NCI-H524 (cell line): ENCODE data around the gene PNPLA3.

ENCODE experiments used
- DNase-seq, 2 experiments: peaks; one replicate each; lab custom pipeline; 2025; lab: John Stamatoyannopoulos, UW

Gene PNPLA3

DNA sequence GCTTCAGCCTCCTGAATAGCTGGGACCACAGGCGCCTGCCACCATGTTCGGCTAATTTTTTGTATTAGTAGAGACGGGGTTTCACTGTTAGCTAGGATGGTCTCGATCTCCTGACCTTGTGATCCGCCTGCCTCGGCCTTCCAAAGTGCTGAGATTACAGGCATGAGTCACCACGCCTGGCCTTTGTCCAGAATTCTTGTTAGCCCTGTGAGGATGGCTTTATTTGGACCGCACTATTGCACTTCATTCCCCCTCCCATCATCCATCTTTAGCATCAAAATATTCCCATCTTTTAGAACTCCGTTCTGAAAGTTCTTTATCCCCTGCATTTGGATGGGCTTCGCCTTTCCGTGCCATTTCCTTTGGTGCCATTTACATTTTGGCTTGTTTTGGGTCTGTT, 34.3 kb downstream of the PNPLA3 start:
- DNase-seq, result no peak

DNA sequence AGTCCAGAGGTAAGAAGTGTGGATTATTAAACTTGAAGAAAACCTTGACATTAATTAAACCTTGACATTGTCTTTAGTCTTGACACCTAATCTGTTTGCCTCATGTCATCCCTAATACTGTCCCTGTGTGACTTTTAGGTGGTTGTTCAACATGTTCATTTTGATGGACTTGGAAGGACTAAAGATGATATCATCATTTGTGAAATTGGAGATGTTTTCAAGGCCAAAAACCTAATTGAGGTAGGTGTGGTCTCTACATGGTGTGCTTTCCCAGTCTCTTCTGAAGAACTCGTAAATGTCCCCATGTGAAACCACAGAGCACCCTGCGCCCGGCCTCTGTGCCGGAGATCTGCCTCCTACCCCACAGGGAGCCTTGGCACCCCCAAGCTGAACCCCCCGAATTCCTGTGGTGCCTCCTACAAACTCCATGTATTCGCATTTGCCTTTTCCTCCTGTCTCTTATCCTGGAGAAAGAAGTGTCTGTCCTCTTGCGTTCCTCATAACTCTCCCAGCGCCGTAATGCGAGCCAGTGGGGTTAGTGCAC, 40.8 kb downstream of the PNPLA3 start:
- no peak for DNase-seq

DNA sequence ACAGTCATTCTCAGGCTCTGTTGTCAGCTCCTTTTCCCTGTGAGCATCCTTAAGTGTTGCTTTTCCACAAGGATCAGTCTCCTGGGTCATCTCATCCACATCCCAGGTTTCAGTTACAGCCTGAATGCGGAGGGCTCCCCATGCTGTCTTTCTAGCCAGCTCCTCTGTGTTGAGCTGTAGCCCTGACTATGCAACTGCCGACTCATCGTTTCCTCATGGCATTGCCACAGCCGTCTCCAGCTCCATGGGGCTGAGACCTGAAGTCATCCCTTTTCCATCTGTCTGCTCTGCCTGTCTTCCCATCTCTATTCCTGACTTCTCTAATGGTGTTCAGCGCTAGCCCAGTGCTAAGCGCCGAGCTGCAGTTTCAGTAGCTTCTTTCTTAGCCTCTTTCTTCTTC, 43.5 kb downstream of the PNPLA3 start:
- DNase-seq, result no peak

DNA sequence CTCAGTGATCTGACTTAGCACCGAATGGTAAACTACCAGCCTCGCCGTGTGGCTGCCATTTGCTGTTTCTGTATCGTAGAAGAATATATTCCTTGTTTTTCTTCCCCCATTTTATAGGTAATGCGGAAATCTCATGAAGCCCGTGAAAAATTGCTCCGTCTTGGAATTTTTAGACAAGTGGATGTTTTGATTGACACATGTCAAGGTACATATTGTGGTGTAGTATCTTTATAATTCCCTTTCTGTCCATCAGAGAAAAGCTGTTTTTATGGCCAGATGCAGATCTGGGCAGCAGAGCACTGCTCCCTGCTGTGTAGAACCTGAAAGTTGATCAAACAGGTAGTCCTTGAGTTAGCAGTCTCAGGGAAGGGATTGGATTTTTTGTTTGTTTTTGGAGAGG, 45.0 kb downstream of the PNPLA3 start:
- no peak for DNase-seq

DNA sequence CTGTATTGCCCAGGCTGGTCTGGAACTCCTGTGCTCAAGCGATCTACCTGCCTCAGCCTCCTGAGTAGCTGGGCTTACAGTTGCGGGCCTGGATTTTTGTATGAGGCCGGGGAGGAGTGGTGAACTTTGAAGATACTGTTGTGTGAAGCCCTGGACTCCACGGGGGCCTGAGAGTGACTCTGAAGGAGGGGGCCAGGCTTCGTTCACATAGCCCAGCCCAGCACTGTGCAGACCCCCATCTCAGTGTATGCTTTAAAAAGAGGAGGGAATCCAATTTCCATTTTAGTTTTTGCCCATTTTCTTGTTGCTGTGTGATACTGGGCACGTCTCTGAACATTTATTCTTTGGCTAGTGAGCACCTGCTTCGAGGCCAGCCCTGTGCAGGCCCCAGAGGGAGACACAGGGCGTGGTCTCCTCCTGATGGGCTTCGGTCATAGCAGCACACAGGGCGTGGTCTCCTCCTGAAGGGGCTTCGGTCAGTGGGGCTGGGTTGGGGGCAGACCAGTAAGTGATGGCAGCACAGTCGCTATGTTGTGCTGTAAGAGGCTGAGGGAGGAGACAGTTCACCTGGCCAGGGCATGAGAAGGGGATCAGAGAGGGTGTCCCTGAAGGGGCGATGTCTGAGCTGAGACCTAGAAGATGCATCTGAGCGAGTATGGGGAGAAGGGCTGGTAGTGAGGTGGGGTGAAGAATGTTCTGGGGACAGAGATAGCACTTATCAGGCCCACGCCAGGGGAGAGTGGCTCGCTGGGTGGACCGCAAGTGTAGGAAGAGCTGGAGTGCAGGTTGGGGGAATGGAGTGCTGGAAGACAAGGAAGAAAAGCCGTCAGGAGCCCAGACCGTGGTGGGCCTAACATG, 45.6 kb downstream of the PNPLA3 start:
- DNase-seq, result no peak

DNA sequence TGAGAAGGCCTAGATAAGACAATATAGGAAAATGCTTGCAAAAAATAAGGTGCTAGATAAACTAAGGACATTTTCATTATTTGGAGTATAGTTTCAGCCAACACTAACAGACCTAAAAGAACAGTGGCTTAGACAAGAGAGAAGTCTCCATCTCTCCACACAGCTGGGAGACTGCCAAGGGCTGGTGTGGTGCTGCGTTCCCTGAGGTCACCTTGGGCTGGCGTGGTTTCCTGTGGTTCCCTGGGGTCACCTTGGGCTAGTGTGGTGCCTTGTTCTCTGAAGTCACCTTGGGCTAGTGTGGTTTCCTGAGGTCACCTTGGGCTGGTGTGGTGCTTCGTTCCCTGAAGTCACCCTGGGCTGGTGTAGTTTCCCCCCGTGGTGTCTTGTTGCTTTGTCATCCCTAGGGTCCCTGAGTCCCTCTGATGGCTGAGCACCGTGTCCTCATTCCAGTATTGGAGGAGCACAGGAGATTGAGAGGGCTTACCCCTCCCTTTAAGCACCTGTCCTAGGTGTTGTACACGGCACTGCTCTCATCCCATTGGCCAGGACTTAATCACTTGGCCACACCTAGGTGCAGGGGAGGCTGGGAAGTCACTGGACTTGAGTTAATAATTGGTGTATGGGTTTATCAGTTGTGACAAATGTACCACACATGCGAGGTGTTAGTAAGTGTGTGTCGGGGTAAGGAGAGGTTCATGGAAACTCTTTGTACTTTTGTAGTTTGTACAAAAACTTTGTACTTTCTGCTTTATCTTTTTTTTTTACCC, 46.6 kb downstream of the PNPLA3 start:
- DNase-seq, result no peak

DNA sequence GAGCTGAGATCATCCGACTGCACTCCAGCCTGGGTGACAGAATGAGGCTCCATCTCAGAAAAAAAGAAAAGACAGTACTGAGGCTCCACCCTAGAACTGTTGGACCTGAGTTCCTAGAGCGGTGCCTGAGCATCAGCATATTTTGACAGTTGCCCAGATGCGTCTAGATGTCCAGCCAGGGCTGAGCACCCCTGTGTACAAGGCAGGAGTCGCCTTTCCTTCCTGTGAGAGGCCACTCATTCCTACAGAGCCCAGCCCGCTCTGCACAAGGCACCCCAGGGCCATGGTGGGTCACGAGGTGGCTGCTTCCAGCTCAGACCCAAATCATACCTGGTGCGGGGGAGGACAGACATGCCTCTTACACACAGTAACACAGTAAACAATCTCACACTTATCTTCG, 47.5 kb downstream of the PNPLA3 start:
- DNase-seq, result no peak

DNA sequence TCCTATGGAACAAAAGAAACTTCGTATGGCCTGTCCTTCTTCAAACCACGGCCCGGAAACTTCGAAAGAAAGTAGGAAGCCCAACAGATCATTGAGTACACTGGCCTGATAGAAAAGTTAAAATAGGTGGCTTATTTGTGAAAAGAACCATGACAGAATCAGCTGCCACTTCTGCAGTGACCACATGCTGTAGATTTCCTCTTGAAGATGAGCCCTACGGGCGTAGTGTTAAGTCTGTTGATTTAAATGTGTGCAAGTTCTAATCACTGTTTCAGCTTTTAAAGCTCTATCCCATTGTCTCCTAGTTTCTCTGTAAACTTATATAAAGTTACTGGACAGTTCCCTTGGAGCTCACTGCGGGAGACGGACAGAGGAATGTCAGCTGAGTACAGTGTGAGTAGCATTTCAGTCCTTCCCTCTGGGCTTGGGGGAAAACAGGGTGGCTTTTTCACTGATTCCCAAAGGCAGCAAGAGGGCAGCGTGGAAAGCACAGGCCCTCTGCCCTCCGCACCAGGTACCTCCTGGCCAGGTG, 49.4 kb downstream of the PNPLA3 start:
- no peak for DNase-seq

DNA sequence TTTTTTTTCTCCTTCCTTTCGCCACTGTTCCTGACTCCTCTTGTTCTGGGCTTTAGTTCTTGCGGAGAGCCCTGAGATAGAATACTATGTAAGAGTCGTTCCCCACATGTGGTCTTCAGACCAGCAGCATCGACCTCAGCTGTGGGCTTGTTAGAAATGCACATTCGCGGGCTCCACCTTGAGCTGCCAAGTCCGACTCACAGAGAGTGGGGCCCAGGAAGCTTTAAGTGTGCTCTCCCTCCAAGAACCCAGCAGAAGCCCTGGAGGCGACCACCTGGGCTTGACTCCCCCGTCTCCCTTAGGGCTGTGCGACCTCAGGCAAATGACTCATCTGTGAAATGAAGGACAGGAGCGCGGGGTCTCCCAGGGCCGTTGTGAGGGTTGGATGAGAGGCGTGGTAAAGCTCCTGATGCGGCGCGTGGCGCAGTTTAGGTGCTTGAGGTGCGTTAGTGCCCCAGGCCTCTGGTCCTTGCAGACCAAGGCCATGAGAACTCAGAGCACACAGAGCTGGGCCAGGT, 50.5 kb downstream of the PNPLA3 start:
- no peak for DNase-seq

DNA sequence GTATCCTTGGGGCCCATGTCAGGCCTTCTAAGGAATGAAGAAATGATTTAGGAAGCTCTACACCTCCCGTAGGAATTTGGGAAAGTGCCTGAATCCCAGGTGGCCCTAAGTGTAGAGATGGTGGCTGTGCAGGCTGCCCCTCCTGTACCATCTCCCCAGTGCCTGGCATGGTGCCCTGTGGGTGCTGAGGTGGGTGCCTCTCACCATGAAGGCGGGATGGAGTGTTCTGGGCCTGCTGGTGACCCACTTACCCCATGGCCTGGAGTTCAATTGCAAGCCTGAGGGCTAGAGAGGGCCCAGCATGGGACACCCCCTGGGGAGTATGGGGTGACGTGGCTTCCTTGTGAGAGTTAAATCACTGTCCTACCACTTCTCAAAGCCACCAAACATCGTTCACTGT, 51.4 kb downstream of the PNPLA3 start:
- no peak for DNase-seq

DNA sequence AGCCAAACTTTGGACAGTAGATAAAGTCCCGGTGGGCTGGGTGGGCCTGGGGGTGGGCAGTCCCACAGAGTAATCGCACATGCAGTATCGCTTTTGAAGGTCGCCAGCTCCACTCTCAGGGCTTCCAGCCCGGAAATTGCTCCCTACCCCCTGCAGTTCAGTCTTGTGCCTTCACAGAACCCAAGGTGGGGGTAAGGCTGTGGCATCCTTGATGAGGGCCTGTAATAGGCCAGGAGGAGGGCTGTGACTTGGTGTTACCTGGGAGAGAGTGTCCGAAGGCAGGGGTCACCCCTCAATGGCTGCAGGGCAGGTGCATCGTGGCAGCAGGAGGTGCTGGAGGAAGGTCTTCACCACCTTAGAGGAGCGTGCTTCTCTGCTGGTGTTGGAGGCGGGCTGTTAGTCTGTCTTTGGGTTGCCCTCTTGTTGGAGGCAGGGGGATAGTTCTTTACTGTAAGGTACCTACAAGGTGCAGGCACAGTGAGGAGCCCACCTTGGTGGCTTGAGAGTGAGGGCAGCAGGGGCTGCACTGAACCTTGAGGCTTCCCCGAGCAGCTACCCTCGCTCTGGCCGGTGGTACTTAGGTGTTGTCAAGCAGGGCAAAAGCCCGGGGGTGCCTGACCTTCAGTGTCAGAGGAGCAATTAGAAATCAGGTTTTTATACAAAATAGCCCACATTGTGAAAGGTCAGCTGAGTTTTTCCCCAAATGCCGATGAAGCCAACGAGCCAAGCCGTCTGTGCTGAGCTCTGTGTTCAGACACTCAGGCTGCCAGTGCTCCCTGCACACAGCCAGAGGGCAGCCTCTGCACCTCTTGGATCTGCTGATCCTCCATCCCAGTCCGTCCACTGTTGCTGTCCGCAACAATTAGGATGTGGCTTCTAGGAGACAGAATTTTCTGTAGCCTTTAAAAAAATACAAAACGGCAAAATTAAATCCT, 53.5 kb downstream of the PNPLA3 start:
- DNase-seq, result no peak

DNA sequence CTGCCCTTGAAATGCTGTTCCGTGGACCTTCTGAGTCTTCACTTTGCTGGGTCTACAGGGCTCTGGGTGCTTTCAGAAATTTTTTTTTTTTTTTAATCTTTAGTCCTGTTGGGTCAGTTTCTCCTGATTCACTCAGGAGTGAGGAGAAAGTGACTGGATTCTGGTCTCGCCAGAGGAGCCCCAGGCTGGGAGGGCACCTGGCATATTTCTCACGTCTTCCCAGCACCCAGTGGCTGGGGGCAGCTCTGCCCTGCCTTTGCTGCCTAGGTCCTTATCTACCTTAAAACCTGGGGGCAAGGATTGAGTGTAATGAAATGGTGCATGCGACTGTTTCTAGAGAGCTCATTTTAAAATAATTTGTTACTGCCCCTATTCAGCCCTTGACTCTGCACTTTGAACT, 55.0 kb downstream of the PNPLA3 start:
- no peak for DNase-seq

DNA sequence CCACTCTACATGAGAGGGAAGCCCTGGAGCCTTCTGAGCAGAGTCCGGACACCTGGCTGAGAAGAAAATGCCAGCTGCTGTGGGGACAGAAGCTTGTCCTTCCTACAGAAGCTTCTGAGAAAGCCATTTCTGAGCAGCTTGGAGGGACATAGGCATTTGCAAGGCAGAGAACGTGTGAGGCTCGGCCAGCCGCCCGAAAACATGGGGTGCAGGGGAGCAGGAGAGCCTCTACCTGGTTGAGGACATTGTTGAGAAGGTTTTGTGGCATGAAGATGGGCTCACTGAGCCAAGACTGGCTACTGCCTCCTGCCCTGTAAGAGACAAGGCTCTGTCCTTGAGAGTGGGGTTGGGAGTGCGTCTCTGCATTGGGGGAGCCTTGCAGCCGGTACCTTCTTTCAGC, 57.0 kb downstream of the PNPLA3 start:
- no peak for DNase-seq

DNA sequence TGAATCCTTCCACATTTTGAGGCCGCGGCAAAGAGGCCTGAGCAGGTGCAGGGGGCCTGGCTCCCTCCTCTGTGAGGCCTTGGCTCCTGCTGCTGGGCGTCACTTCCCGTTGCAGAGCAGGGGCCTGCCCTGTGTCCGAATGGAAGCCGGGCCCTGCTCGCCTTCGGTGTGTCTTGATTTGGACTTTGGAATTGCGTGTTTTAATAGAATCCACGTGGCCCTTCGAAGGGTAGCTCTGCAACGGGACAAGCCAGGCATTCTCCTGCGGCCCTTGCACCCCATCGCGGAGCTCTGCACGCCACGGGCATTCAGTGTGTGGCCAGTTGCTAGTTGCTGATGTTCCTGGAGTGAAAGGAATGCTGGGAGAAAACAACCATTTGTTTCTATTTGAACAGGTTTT, 57.4 kb downstream of the PNPLA3 start:
- no peak for DNase-seq

DNA sequence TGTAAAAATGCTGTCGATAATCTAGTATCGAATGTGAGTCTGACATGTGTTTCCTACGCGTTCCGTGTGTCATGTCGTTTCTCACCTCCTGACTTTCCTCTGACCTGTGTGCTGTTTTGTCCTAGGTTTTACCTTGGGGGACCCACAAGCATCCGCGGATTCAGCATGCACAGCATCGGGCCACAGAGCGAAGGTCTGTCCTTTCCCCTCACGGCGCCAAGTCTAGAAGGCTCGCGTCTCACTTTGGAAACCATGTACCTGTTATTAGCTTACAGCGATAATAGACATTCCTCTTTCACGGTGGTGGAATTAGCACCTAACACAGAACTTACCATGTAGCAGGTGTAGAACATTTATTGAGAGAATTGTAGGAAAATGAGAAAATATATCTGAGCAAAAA, 60.2 kb downstream of the PNPLA3 start:
- DNase-seq, result no peak

DNA sequence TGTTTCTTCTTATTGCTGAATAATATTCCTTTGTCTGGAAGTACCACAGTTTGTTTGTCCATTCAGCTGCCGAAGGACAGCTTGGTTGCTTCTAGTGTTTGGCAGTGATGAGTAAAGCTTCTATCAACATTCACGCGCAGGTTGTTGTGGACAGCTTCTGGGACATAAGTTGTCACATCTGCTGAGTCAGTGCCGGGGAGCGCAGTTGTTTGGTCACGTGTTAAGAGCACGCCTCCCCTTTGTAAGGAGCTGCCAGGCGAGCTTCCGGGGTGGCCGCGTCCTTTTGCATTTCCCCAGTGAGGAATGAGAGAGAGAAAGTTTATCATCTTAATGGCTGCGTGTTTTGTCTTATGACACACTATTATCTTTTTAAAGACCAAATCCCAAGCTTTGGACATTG, 61.9 kb downstream of the PNPLA3 start:
- no peak for DNase-seq

DNA sequence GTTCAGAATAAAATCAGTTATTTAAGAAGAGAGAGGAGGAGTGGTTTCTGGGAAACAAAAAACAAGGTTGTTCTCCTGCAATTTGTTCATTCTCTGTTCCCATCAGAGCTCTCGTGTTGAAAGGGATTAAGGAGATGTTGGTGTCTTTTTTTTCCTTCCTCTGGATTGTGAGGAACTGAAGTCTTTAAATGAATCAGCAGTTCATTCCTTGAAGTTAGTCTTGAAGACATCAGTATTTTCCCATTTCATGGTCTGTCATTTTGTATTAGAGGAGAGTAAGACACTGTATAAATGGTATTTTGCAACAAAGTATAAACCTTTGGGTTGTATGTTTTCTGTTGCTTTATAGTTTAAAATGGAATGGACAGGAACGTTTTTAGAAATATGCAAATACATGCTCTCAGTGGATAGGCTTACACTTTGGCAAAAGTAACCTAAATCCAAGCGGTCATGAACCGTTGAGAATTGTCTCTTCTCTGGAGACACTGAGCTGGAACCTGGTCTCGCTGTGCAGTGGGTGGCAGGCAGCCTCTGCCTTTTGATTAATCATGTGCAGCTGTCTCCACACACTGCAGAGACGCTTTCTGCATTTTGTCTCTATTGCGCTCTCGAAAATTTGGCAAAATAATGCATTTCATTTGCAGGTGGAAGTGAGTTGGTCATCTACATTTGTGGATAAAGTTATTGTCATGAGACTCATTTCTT, 64.7 kb downstream of the PNPLA3 start:
- no peak for DNase-seq

DNA sequence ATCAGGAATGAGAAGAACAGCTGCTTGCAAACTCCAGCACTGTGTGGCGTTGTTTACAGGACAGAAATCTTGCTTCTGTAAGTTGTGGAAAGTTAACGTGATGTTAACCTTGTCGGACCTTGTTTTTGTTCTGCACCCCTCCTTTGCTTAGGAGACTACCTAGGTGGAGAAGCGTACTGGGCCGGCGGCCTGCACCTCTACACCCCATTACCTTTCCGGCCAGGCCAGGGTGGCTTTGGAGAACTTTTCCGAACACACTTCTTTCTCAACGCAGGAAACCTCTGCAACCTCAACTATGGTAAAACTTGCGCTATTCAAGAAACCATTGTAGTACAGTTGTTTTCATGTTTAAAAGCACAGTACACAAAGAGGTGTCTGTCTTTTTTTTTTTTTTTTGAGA, 65.4 kb downstream of the PNPLA3 start:
- DNase-seq, result no peak

DNA sequence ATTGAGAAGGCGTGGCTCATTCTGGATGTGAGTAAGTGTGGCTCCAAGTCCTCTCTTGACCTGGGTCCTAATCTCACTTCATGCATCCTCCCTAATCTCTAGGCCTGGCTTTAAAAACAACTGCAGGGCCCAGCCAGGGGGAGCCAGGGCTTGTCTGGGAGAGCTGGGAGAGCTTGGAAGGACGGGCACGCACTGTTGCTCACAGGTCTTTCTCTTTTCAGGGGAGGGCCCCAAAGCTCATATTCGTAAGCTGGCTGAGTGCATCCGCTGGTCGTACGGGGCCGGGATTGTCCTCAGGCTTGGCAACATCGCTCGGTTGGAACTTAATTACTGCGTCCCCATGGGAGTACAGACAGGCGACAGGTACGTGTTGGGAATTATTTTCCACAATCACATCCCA, 66.4 kb downstream of the PNPLA3 start:
- no peak for DNase-seq

DNA sequence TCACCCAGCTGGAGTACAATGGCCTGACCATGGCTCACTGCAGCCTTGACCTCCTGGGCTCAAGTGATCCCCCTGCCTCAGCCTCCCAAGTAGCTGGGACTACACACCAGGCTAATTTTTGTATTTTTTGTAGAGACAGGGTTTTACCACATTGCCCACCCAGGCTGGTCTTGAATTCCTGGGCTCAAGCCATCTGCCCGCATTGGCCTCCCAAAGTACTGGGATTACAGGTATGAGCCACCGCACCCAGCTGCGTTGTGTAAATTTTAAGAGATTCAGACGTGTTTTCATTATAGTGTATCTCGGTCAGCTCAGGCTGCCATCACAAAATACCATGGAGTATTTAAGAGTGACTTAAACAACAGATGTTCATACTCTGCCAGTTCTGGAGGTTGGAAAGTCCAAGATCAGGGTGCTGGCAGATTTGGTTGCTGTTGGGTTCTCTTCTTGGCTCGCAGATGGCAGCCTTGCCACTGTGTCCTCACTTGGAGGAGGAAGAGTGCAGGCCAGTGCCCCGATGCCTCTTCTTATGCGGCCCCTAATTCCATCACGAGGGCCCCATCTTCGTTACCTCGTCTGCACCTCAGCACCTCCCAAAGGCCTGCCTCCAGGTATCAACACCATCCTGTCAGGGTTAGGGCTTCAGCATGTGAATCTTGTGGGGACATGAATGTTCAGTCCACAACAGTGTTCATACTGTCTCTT, 67.9 kb downstream of the PNPLA3 start:
- DNase-seq, result no peak
